ENCODE measurements around the gene ZNF132. TPM values are rescaled to one million over a fixed set of nuclear protein-coding genes. Genes with fewer than 3 reads are reported as not detected.
"Not testable (repeated sequence)": the region's sequence is repeated elsewhere in the genome, so short reads cannot be mapped to it uniquely, and the experiment has no call there.

ZNF132 gene
- total RNA-seq, 1 donor from 2014 or later: 12.1 TPM

- no peak for DNase-seq (ENCODE audit: low spot score)
Measured at GRCh38 chr19:58468216-58468839, 28.4 kb upstream of the ZNF132 start.

GRCh38 chr19:58466760-58467589 is 27.0 kb upstream of the ZNF132 start, which contains the start of gene ZNF324:
ZNF324 (plus strand) TSS chr19:58467080; CDS start chr19:58469186, 2,106 bp downstream.
- peak; percentile 99 for DNase-seq (ENCODE audit: low spot score)

- no peak for DNase-seq (ENCODE audit: low spot score)
Measured at GRCh38 chr19:58466089-58466759, 26.3 kb upstream of the ZNF132 start.

GRCh38 chr19:58460039-58460438 is 20.1 kb upstream of the ZNF132 start:
- no peak for DNase-seq (ENCODE audit: low spot score)

- DNase-seq (ENCODE audit: low spot score): no peak
Measured at GRCh38 chr19:58456111-58456510, 16.2 kb upstream of the ZNF132 start.

GRCh38 chr19:58455306-58455705 is 15.4 kb upstream of the ZNF132 start:
- DNase-seq (ENCODE audit: low spot score): no peak

- no peak for DNase-seq (ENCODE audit: low spot score)
Measured at GRCh38 chr19:58453743-58454142, 13.8 kb upstream of the ZNF132 start.

- DNase-seq (ENCODE audit: low spot score): peak; percentile 97
Measured at GRCh38 chr19:58451358-58452101, 11.6 kb upstream of the ZNF132 start, which contains the start of gene ZNF324B. ZNF324B (plus strand) TSS chr19:58451622; CDS start chr19:58453702, 2,080 bp downstream.

- peak; percentile 42 for DNase-seq (ENCODE audit: low spot score)
Measured at GRCh38 chr19:58450856-58451357, 11.0 kb upstream of the ZNF132 start.

GRCh38 chr19:58449980-58450379 is 10.0 kb upstream of the ZNF132 start:
- not testable (repeated sequence) for DNase-seq (ENCODE audit: low spot score)

GRCh38 chr19:58448860-58449259 is 8.9 kb upstream of the ZNF132 start:
- not testable (repeated sequence) for DNase-seq (ENCODE audit: low spot score)

GRCh38 chr19:58442986-58443385 is 3.0 kb upstream of the ZNF132 start:
- not testable (repeated sequence) for DNase-seq (ENCODE audit: low spot score)

- DNase-seq (ENCODE audit: low spot score): peak; percentile 12
Measured at GRCh38 chr19:58440556-58440955, 603 bp upstream of the ZNF132 start.

GRCh38 chr19:58434217-58434616 is 5.7 kb downstream of the ZNF132 start:
- no peak for DNase-seq (ENCODE audit: low spot score)

- no peak for DNase-seq (ENCODE audit: low spot score)
Measured at GRCh38 chr19:58429745-58430144, 10.2 kb downstream of the ZNF132 start.

GRCh38 chr19:58428617-58429016 is 11.3 kb downstream of the ZNF132 start:
- DNase-seq (ENCODE audit: low spot score): no peak

- no peak for DNase-seq (ENCODE audit: low spot score)
Measured at GRCh38 chr19:58417071-58417470, 22.9 kb downstream of the ZNF132 start.

GRCh38 chr19:58416604-58417003 is 23.3 kb downstream of the ZNF132 start:
- DNase-seq (ENCODE audit: low spot score): no peak

GRCh38 chr19:58409010-58409790 is 30.8 kb downstream of the ZNF132 start:
- DNase-seq (ENCODE audit: low spot score): no peak

- DNase-seq (ENCODE audit: low spot score): peak; percentile 95
Measured at GRCh38 chr19:58408152-58409009, 31.6 kb downstream of the ZNF132 start, which contains the start of gene ZNF584. ZNF584 (plus strand) TSS chr19:58408649; CDS start chr19:58409148, 499 bp downstream.

Data from mucosa of gallbladder (tissue), 1 donor.